CD14-positive monocyte (primary cell): Measurements from ENCODE around the gene LENEP. TPM values are rescaled to one million over a fixed set of nuclear protein-coding genes. Genes with fewer than 3 reads are reported as not detected.
A peak's percentile ranks its signal among the peaks of the same experiment; 100 is the strongest.

ENCODE experiments used
- DNase-seq, 3 donors: peaks; one replicate each; pipeline ENCODE4 v3.0.0-alpha.2; 2011 to 2022
- H2AFZ ChIP-seq: 2 replicates; pipeline ENCODE4 v1.6.0; 2012; ENCODE audit warnings: mild to moderate bottlenecking, low read depth, low read length, inconsistent platforms; ENCODE audit not compliant: insufficient read depth, poor library complexity, severe bottlenecking
- H3K27ac ChIP-seq, 2 donors: 1 replicate in 1 of 2; 2 replicates in 1 of 2; pipeline ENCODE4 v1.5.1; 2012 to 2013; ENCODE audit warnings: low read length in 2 of 2, control low read depth in 1 of 2, inconsistent platforms in 1 of 2, low read depth in 1 of 2, mild to moderate bottlenecking in 1 of 2
- H3K27me3 ChIP-seq, 2 donors: one replicate each; pipeline versions ENCODE4 v1.6.0 to v1.6.1; 2011 to 2013; ENCODE audit warnings: low read length in 2 of 2; ENCODE audit not compliant: control insufficient read depth in 2 of 2, insufficient read depth in 2 of 2
- H3K36me3 ChIP-seq, 2 donors: replicated peaks in 1 of 2; 1 replicate in 1 of 2; 2 replicates in 1 of 2; pipeline versions ENCODE4 v1.5.1 to v1.6.1; 2012 to 2013; ENCODE audit warnings: low read length in 2 of 2, control low read depth in 1 of 2, inconsistent platforms in 1 of 2, mild to moderate bottlenecking in 1 of 2; ENCODE audit not compliant: insufficient read depth in 2 of 2, control insufficient read depth in 1 of 2
- H3K4me1 ChIP-seq, 2 donors: 1 replicate in 1 of 2; 2 replicates in 1 of 2; pipeline versions ENCODE4 v1.5.1 to v1.6.1; 2012 to 2013; ENCODE audit warnings: low read length in 2 of 2, control low read depth in 1 of 2, inconsistent platforms in 1 of 2, mild to moderate bottlenecking in 1 of 2, moderate library complexity in 1 of 2; ENCODE audit not compliant: insufficient read depth in 2 of 2, control insufficient read depth in 1 of 2
- H3K4me2 ChIP-seq: replicated peaks from 2 replicates; pipeline ENCODE3; 2012; ENCODE audit warnings: low read length, moderate library complexity, mild to moderate bottlenecking; ENCODE audit not compliant: poor library complexity, severe bottlenecking; ENCODE audit errors: extremely low read depth
- H3K4me3 ChIP-seq, 3 experiments: fragments of 200-600 bp in 1 of 3; sonication (generic) in 1 of 3; replicated peaks in 1 of 3; 1 replicate in 2 of 3; 2 replicates in 1 of 3; pipeline ENCODE4 v1.5.1; 2011 to 2013; ENCODE audit warnings: low read length in 3 of 3, mild to moderate bottlenecking in 3 of 3, control low read depth in 2 of 3, low read depth in 2 of 3, inconsistent platforms in 1 of 3, moderate library complexity in 1 of 3
- H3K79me2 ChIP-seq: 2 replicates; pipeline ENCODE4 v1.6.0; 2012; ENCODE audit warnings: mild to moderate bottlenecking, control low read depth, inconsistent platforms, low read length, moderate library complexity; ENCODE audit not compliant: insufficient read depth
- H3K9ac ChIP-seq: 2 replicates; pipeline ENCODE4 v1.6.0; 2017; ENCODE audit warnings: low read length, mild to moderate bottlenecking; ENCODE audit not compliant: insufficient read depth, poor library complexity, severe bottlenecking
- H3K9me3 ChIP-seq, 2 donors: replicated peaks in 1 of 2; 1 replicate in 1 of 2; 2 replicates in 1 of 2; pipeline versions ENCODE4 v1.5.1 to v1.6.1; 2012 to 2013; ENCODE audit warnings: low read length in 2 of 2, control low read depth in 1 of 2; ENCODE audit not compliant: control insufficient read depth in 1 of 2, insufficient read depth in 1 of 2
- H4K20me1 ChIP-seq: 2 replicates; pipeline ENCODE4 v1.6.0; 2012; ENCODE audit warnings: mild to moderate bottlenecking, low read length, control low read depth, moderate library complexity; ENCODE audit not compliant: insufficient read depth
- H3K27ac Mint-ChIP-seq, 7 donors: one replicate each; pipeline ENCODE4 v1.8.0; 2020; ENCODE audit warnings: mild to moderate bottlenecking in 7 of 7, mixed read lengths in 7 of 7, moderate library complexity in 6 of 7, inconsistent platforms in 2 of 7
- H3K27me3 Mint-ChIP-seq, 3 donors: one replicate each; pipeline ENCODE4 v1.8.0; 2021 to 2022; ENCODE audit warnings: low read depth in 3 of 3, mild to moderate bottlenecking in 3 of 3, mixed read lengths in 3 of 3, moderate library complexity in 3 of 3, inconsistent platforms in 1 of 3
- H3K36me3 Mint-ChIP-seq, 2 donors: one replicate each; pipeline ENCODE4 v1.8.0; 2020; ENCODE audit warnings: mixed read lengths in 2 of 2, inconsistent platforms in 1 of 2, mild to moderate bottlenecking in 1 of 2
- H3K4me1 Mint-ChIP-seq: one replicate; pipeline ENCODE4 v1.8.0; 2020; ENCODE audit warnings: mild to moderate bottlenecking, mixed read lengths
- H3K4me3 Mint-ChIP-seq, 2 donors: one replicate each; pipeline ENCODE4 v1.8.0; 2020; ENCODE audit warnings: mild to moderate bottlenecking in 2 of 2, mixed read lengths in 2 of 2, moderate library complexity in 1 of 2
- H3K9me3 Mint-ChIP-seq, 7 donors: one replicate each; pipeline ENCODE4 v1.8.0; 2020 to 2022; ENCODE audit warnings: mixed read lengths in 7 of 7, mild to moderate bottlenecking in 6 of 7, moderate library complexity in 6 of 7, inconsistent platforms in 2 of 7
- WGBS: methylation state at CpG from one replicate; pipeline ENCODE4 v1.1.5; 2013; ENCODE audit warnings: missing lambda C conversion rate; ENCODE audit not compliant: insufficient coverage; 5-methylcytosine and 5-hydroxymethylcytosine counted together
- intact Hi-C, 2 donors: fragments of 100-400 bp; cut with micrococcal nuclease; formaldehyde crosslinking; loops; one replicate each; pipeline versions ENCODE4 v1.15.0 to v1.15.1; 2023
- polyA plus RNA-seq, 3 donors: library from polyadenylated mRNA; depleted of rRNA in 1 of 3; unstranded in 2 of 3; stranded (reverse) in 1 of 3; fragments of 300-500 nt in 2 of 3; fragments of >200 nt in 1 of 3; fragmentation: Illumina TruSeq in 2 of 3; gene quantifications; 1 replicate in 2 of 3; 2 replicates in 1 of 3; pipeline ENCODE4 v1.2.3, GENCODE V29; 2012 to 2021
- TF ChIP-seq, protein P1 (sequence below): fragments of 200-600 bp; IDR thresholded peaks from one replicate; pipeline ENCODE4 v1.8.0; 2022; ENCODE audit warnings: antibody characterized with exemption, mild to moderate bottlenecking

The LENEP gene
- polyA plus RNA-seq, 3 donors, result not detected

DNA sequence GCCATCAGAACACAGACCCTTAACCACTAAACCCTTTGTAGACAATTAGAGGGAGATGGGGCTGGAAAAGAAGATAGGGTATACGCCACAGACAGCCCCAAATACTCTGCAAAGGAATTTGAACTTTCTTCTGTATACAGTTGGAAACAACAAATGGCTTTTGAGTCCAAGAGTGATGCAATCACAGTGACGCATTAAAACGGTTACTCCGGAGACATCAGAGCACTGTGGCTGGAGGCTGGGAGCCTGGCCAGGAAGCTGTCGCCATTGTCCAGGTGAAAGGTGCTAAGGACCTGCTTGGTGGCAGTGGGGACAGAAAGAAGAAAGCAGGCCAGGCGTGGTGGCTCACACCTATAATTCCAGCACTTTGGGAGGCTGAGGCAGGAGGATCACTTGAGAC is 6.1 kb upstream of the LENEP start:
- H3K79me2 ChIP-seq, result peaks cover 56% of the 10 kb centered on the region
- Mint-ChIP-seq H3K4me1 (peaks cover 17% of the 10 kb centered on the region), H3K27ac (peak overlapping the region in 3 of 7 donors; percentile 37 to 74 (median 50)), H3K27me3 (no peaks in the 10 kb centered on the region), H3K4me3 (no peak overlapping the region), H3K9me3 (peaks cover 0 to 2% (median 0%) of the 10 kb centered on the region in 7 donors), H3K36me3 (peaks cover 28 to 46% of the 10 kb centered on the region in 2 donors)
- DNase-seq, result no peak
- TF ChIP-seq, protein P1, sequence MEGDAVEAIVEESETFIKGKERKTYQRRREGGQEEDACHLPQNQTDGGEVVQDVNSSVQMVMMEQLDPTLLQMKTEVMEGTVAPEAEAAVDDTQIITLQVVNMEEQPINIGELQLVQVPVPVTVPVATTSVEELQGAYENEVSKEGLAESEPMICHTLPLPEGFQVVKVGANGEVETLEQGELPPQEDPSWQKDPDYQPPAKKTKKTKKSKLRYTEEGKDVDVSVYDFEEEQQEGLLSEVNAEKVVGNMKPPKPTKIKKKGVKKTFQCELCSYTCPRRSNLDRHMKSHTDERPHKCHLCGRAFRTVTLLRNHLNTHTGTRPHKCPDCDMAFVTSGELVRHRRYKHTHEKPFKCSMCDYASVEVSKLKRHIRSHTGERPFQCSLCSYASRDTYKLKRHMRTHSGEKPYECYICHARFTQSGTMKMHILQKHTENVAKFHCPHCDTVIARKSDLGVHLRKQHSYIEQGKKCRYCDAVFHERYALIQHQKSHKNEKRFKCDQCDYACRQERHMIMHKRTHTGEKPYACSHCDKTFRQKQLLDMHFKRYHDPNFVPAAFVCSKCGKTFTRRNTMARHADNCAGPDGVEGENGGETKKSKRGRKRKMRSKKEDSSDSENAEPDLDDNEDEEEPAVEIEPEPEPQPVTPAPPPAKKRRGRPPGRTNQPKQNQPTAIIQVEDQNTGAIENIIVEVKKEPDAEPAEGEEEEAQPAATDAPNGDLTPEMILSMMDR, result no peak
- H3K27me3 ChIP-seq, result no peaks in the 10 kb centered on the region
- H3K4me3 ChIP-seq, result no peak overlapping the region
- no peaks in the 10 kb centered on the region for H3K9me3 ChIP-seq
- no peak overlapping the region for H3K27ac ChIP-seq
- H2AFZ ChIP-seq, result no peak overlapping the region
- H3K4me2 ChIP-seq, result no peak overlapping the region
- peaks cover 37% of the 10 kb centered on the region for H4K20me1 ChIP-seq
- H3K4me1 ChIP-seq, result peaks cover 18 to 26% of the 10 kb centered on the region in 2 donors
- peaks cover 30 to 38% of the 10 kb centered on the region in 2 donors for H3K36me3 ChIP-seq
- WGBS, result 33% methylated on average over 4 of the region's 6 CpGs
- no peak overlapping the region for H3K9ac ChIP-seq
- intact Hi-C loops, result no loop called here

DNA sequence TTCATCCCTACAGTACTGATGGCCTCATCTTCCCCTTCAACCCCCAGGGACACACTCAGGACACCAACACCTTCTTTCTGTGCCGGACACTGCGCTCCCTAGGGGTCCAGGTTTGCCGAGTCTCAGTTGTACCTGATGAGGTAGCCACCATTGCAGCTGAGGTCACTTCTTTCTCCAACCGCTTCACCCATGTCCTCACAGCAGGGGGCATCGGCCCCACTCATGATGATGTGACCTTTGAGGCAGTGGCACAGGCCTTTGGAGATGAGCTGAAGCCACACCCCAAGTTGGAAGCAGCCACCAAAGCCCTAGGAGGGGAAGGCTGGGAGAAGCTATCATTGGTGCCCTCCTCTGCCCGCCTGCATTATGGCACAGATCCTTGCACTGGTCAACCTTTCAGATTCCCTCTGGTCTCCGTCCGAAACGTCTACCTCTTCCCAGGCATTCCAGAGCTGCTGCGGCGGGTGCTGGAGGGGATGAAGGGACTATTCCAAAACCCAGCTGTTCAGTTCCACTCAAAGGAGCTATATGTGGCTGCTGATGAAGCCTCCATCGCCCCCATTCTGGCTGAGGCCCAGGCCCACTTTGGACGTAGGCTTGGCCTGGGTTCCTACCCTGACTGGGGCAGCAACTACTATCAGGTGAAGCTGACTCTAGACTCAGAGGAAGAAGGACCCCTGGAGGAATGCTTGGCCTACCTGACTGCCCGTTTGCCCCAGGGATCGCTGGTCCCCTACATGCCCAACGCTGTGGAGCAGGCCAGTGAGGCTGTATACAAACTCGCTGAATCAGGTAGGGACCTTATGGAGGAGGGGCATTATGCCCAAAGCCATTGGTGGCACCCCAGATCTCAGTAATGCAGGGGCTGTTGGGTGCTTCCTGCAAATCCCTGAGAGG is 5.1 kb upstream of the LENEP start:
- no peaks in the 10 kb centered on the region for H3K9me3 ChIP-seq
- no peak overlapping the region for H3K27ac ChIP-seq
- H2AFZ ChIP-seq, result no peak overlapping the region
- H3K4me1 ChIP-seq, result peaks cover 13 to 20% of the 10 kb centered on the region in 2 donors
- DNase-seq, result no peak
- Mint-ChIP-seq H3K4me1 (peaks cover 22% of the 10 kb centered on the region), H3K4me3 (no peak overlapping the region), H3K27ac (peak overlapping the region in 3 of 7 donors; percentile 50 to 67 (median 66)), H3K36me3 (peaks cover 31 to 49% of the 10 kb centered on the region in 2 donors), H3K9me3 (peaks cover 0 to 2% (median 0%) of the 10 kb centered on the region in 7 donors), H3K27me3 (no peaks in the 10 kb centered on the region)
- intact Hi-C loops, result no loop called here
- WGBS, result 97% methylated on average over 11 of the region's 17 CpGs
- TF ChIP-seq, protein P1, result no peak
- no peak overlapping the region for H3K4me3 ChIP-seq
- peaks cover 54% of the 10 kb centered on the region for H3K79me2 ChIP-seq
- no peaks in the 10 kb centered on the region for H3K27me3 ChIP-seq
- H3K9ac ChIP-seq, result no peak overlapping the region
- no peak overlapping the region for H3K4me2 ChIP-seq
- peaks cover 37% of the 10 kb centered on the region for H4K20me1 ChIP-seq
- H3K36me3 ChIP-seq, result peaks cover 30 to 38% of the 10 kb centered on the region in 2 donors
